ENCODE data around the gene CCDC177. TPM values are rescaled to one million over a fixed set of nuclear protein-coding genes. Genes with fewer than 3 reads are reported as not detected.

CCDC177 gene
- polyA plus RNA-seq, 4 donors: 0.06 to 0.13 (median 0.07) TPM; not detected in 1

DNA sequence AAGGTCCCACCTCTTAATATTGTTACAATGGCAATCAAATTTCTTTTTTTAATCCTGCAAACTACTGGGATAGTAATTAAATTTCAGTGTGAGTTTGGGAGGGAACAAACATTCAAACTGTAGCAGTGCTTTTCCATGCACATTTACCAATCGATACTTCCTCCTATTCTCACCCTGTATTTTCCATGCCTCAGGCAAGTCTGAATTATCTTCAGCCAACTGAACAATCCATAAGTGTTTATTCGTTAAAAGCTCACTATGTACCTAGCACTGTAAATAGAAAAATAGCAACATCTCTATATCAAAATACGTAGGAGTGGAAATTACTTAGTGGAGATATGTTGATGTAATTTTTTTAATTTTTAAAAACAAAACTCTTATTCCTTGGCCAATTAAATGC is 43.5 kb downstream of the CCDC177 start:
- no peak for DNase-seq (ENCODE audit: low read depth in 4 of 4, low spot score in 3 of 4)

DNA sequence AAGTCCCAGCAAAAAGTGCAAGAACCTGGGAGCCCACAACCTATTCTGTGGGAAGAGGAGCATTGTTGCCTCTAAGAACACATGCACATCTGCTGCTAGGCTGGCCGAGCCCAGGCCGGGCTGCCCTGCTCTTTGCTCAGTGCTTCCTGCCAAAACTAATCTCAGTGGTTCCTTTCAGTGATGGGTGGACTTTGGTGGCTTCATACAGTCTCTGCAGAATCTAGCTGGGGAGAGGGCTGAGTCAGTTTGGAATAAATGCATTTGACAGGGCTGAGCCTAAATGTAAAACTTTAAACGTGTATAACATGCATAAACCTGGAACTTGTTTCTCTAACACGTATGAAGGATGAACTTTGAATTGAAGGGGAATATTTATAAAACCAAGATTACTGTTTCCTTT is 44.6 kb downstream of the CCDC177 start:
- no peak for DNase-seq (ENCODE audit: low read depth in 4 of 4, low spot score in 3 of 4)

DNA sequence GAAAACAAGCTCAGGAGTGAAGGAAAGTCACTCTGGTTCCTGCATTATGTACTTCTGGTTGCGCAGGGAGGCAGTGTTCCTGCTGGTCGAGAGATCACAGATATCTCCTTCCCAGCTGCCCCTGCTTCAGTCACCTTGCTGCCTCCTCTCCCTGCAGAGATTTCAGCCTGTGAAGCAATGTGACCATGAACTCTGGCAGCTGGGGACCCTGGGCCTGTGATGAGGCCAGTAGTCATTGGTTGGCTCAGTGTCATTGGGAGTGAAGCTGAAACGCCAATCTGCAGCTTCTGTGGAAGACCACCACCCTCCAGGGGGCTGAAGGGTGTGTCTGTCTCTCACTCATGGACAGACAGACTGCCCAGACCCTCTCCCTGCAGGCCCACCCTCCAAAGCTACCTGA is 45.1 kb downstream of the CCDC177 start:
- DNase-seq (ENCODE audit: low read depth in 4 of 4, low spot score in 3 of 4): no peak

DNA sequence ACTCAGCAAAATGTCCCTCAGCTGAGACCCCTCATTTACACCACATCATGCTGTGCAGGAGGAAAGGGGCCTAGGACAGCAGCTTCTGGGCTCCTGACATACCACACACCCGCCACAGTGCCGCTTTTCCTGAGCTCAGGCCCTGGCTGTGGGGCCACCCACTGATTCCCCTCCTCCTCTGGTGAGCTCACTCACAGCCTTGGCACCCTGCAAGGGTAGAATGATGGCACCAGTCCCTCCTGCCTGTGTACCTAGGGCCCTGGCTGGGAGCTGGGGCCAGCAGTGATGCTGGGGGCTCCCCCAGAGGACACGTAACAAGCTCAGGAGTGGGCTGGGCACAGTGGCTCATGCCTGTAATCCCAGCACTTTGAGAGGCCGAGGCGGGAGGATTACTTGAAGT is 45.7 kb downstream of the CCDC177 start:
- no peak for DNase-seq (ENCODE audit: low read depth in 4 of 4, low spot score in 3 of 4)

DNA sequence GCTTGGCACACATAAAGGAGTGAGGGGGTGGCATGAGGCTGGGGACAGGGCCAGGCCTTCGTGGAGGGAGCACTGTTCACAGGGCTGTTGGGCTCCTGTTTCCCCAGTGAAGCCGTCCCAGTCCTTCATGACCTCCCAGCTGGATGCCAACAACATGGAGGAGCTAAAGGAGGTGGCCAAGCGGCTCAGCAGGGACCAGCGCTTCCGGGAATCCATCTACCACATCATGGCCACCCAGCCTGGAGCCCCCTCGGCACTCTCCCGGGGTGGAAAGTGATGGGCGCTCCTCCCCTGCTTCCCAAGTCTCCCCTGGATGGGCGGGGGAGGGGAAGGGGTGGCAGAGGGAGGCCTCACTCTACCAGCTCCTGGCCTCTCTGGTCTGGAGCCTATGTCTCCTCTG is 46.5 kb downstream of the CCDC177 start:
- no peak for DNase-seq (ENCODE audit: low read depth in 4 of 4, low spot score in 3 of 4)

DNA sequence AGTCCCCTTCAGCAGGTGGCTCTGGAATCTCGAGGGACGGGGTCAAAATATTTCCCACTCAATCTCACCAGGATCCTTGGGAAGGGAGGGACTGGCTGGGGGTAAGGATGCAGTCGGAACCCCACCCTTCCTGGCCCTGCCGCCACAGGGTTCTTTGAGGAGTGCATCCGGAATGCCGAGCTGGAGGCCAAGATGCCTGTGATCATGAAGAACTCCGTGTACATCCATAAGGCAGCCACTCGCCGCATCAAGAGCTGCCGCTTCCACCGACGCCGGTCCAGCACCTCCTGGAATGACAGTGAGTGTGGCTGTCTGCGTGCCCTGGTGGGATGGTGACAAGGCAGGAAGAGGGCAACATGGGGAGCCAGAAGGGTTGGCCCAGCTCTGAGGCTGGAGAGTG is 47.0 kb downstream of the CCDC177 start:
- no peak for DNase-seq (ENCODE audit: low read depth in 4 of 4, low spot score in 3 of 4)

DNA sequence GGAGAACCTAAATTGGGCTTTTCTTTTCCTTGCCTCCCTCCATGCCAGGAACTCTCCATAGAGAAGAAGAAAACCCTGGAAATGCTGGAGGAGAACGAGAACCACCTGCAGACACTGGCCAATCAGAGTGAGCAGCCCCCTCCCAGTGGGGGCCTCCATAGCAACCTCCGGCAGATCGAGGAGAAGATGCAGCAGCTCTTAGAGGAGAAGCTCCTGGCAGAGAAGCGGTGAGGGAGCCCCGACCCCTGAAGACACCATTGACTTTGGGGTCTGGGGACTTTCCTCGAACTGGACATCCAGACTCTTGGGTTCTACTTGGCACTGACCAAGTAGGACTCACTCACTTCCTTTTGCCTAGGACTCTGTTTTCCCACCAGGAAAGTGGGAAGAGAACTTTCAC is 48.8 kb downstream of the CCDC177 start:
- DNase-seq (ENCODE audit: low read depth in 4 of 4, low spot score in 3 of 4): no peak

DNA sequence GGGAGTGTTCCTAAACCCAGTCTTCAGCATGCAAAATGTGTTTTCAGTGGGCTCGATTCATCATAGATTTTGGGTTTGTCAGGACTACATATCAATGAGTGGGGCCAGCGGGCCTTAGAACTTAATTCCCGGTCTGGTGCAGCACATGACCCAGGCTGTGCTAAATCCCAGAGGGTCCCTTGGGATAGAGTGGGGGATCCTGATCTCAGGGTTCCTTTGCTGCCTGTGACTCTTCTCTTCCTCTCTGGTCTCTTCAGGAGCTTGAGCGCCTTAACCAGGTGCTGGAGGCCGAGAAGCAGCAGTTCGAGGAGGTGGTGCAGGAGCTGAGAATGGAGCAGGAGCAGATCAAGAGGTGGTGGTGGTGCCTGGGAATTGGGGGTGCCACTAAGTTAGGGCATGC is 52.6 kb downstream of the CCDC177 start:
- no peak for DNase-seq (ENCODE audit: low read depth in 4 of 4, low spot score in 3 of 4)

Other genes starting within 250 kb of the CCDC177 start
- 100 to 1,000 TPM; 300 to 387 (median 351) TPM for gene ERH, start 176.6 kb downstream of the CCDC177 start, polyA plus RNA-seq (ENCODE audit: insufficient read length in 4 of 4)
- 10 to 100 TPM; 79.0 to 89.3 (median 86.3) TPM for gene SLC39A9, start 176.2 kb downstream of the CCDC177 start, polyA plus RNA-seq (ENCODE audit: insufficient read length in 4 of 4)
- 1 to 10 TPM; 4.3 to 6.1 (median 5.2) TPM for gene PLEKHD1, start 90.1 kb downstream of the CCDC177 start, polyA plus RNA-seq (ENCODE audit: insufficient read length in 4 of 4)
- gene SUSD6, start 36.7 kb upstream of the CCDC177 start, polyA plus RNA-seq (ENCODE audit: insufficient read length in 4 of 4): 10 to 100 TPM; 19.6 to 23.3 (median 21.7) TPM
- gene SRSF5, start 192.3 kb upstream of the CCDC177 start, polyA plus RNA-seq (ENCODE audit: insufficient read length in 4 of 4): 100 to 1,000 TPM; 523 to 618 (median 580) TPM
- under 1 TPM; 0.08 to 0.23 (median 0.15) TPM for gene SLC10A1, start 222.4 kb upstream of the CCDC177 start, polyA plus RNA-seq (ENCODE audit: insufficient read length in 4 of 4)